Stimulated activated CD4-positive, alpha-beta T cell treated with anti-CD3 and anti-CD28 coated beads, Interleukin-15, amount 100 ng/mL, for 1 hour (primary cell): ENCODE data around the gene ABCA10.
"Not testable (repeated sequence)": the region's sequence is repeated elsewhere in the genome, so short reads cannot be mapped to it uniquely, and the experiment has no call there.

Experiments used
- DNase-seq, 2 donors: peaks; one replicate each; pipeline ENCODE4 v3.0.0-alpha.2; 2020; ENCODE audit warnings: low read depth in 1 of 2, low spot score in 1 of 2

The ABCA10 gene

DNA sequence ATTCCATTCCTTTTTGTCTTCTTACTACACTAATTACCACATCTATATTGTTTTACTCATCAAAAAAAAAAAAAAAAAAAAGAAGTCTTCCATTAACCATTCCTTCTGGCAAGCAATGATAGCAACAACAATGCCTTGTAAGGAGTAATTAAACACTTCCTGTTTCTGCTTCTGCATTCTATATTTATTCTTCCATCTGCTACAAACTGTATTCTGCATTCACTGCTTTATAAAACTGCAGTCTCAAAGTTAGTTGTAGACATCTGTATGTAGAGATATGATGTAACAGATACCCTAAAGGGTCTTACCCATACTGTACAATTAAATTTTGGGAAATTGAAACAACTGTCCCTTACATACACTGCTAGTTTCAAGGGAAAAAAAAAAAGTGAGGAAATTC lies 58.2 kb downstream of the ABCA10 start:
- no peak for DNase-seq

DNA sequence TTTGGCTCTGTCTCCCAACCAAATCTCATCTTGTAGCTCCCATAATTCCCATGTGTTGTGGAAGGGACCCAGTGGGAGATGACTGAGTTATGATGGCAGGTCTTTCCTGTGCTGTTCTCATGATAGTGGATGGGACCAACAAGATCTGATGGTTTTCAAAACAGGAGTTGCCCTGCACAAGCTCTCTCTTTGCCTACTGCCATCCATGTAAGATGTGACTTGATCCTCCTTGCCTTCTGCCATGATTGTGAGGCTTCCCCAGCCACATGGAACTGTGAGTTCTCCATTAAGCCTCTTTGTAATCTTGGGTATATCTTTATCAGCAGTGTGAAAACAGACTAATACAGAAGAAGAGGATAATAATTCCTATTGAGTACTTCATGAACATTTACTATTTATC lies 60.0 kb downstream of the ABCA10 start:
- DNase-seq, result not testable (repeated sequence)

DNA sequence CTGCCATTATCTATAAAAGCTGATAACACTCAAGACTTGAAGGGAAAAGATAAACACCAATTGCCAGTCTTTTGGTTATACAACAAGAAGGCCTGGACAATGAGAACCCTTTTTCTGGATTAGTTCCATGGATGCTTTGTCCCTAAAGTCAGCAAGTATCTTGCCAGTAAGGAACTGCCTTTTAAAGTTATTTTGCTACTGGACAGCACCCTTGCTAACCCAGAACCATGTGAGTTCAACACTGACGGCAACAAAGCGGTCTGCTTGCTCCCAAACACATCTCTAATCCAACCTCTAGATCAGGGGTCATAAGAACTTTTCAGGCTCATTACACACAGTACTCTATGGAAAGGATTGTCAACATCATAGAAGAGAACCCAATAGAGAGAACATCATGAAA lies 61.7 kb downstream of the ABCA10 start:
- DNase-seq, result no peak

DNA sequence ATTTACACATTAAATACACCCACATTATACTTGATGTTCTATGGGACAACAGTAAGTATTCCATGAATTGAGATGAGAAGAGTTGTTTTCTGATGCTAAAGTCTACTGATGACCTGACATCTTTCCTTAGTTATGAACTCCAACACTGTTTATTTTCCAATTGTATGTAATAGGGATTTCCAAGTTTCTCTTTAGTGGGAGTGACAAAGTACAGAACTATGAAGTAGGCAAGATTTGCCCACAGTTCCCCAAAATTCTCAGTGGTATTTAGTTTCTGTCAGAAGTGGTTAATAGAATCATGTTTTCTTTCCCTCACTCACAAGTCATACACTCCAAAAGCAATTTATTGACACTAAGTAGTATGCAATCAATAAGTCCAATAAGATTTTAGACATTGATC lies 64.4 kb downstream of the ABCA10 start:
- DNase-seq, result no peak

DNA sequence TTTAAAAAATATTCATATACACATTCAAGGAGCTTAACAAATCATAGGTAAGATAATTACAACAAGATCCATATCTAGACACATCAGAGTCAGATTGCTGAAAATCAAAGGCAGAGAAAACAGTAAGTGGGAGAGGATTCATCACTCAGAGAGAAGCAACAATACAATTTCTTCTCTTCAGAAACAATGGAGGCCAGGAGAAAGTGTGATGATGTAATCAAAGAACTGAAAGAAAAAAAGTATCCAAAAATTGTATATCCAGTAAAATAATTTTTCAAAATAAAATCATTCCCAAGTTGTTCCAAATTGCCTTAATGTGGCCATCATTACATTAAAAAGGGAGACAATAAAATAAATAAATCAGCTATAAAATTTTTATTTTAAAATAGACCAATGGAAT lies 69.2 kb downstream of the ABCA10 start:
- DNase-seq, result no peak

DNA sequence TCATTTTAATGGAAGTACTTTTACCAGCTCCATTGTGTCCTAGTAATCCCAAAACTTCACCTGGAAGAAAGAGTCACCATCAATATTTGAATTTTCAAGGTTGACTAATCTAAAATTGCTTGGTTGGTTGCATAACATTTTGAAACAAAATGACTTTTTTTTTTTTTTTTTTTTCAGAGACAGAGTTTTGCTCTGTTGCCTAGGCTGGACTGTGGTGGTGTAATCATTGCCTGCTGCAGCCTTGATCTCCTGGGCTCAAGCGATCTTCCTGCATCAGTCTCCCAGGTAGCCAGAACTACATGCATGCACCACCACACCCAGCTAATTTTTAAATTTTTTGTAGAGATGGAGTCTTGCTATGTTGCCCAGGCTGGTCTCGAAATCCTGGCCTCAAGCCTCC lies 74.4 kb downstream of the ABCA10 start:
- DNase-seq, result no peak

DNA sequence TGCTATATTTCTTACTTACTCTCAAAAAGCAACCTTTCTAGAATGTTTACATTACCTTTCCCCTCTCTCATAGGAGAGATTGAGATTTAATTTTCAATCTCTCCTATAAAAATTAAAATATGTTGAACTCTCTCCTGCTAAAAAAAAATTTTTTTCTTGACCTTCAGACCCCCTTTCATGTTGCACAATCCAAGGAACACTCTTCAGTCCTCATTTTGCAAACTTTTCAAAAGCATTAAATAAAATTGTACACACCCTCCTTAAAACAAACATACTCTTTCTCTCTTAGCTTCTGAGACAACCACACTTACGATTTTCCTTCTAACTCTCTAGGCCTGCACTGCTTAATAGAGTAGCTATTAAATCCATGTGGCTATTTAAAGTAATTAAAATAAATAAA lies 78.3 kb downstream of the ABCA10 start:
- no peak for DNase-seq

DNA sequence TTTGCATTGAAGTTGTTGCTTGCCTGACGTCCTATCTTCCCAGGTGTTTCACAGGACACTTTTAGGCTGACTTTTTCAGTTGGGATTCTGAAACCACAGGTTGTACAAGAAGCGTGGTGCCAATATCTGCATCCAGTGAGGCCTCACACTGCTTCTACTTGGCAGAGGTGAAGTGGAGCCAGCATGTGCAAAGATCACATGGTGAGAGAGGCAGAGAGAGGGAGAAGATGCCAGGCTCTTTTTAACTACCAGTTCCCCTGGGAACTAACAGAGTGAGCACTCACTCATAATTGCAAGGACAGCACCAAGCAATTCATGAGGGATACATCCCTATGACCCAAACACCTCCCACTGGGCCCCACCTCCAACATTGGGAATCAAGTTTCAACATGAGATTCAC lies 81.2 kb downstream of the ABCA10 start:
- DNase-seq, result no peak

DNA sequence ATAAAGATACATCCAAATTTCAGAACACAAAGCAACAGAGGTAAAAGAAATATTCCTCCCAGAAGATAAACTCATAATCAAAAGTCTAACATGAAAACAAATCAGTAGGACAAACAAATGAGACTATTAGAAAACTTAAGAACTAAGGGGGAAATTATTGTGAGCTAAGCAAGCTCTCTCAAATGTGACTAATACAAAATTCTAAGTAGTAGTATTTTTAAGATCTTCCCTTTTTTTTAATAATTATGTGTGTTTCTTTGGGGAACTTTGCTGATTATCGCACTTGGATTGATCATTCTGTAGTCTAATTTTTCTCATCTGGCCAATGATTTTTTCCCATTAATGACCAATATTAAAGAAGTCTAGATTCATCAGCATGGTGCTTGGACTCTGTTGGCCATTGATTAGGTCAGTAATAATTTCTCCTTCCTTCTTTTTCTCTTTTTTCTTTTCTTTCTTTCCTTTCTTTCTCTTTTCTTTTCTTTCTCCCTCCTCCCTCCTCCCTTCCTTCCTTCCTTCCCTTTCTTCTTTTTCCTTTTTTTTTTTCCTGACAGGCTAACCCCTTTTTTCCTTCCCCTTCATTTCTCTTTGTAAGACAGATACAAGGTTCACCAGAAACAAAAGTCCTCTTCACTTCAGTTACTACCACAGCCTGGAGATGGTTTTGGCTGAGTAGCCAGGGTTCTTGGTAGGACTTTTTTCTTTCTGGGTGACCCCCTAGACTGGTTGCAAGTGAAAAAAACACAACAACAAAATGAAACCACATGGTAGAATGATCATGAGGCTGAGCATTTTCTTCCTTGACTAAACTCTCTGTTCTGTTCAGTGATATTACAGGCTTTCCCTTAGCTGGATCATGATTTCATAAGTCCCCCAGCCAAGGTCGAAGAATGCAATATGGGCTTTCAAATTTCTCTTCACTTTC lies 84.0 kb downstream of the ABCA10 start:
- DNase-seq, result no peak

DNA sequence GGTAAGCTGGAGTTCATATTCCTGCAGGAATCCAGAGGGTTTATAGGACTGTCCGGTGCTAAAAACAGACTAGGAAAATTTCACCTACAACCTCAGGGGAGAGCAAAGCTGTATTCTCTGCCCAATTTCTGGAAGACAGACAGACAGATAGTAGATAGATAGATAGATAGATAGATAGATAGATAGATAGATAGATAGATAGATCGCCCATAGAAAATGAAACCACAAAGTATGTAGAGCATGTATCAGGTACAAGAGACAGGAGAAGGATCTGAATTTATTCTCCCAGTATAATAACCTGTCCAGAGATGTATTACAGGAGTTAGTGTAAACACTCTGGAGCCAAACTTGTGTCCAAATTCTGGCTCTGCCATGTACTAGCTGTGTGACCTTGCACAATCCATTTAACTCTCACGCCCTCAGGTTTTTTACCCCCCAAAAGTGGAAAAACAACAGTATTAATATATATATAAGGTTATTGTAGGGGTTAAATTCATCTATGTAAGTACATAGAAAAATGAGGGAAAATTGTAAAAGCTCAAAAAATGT lies 84.9 kb downstream of the ABCA10 start:
- DNase-seq, result no peak

DNA sequence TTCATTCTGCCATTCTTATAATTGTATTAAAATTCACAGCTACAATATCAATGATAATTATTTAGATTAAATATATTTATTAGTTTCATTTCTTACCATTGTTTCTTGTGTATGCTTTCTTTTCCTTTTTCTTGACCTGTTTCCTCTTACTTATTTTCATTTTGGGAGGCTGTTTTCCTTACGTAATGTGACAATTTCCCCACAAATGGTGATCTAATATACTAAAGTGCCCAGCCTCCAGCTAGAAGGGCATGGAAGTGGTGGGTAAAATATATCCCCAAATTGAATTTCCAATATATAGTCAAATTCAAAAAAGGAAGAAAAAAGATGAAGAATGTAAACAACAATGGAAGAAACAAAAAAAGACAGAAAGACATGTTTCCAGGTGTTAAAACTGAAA lies 85.5 kb downstream of the ABCA10 start:
- no peak for DNase-seq

DNA sequence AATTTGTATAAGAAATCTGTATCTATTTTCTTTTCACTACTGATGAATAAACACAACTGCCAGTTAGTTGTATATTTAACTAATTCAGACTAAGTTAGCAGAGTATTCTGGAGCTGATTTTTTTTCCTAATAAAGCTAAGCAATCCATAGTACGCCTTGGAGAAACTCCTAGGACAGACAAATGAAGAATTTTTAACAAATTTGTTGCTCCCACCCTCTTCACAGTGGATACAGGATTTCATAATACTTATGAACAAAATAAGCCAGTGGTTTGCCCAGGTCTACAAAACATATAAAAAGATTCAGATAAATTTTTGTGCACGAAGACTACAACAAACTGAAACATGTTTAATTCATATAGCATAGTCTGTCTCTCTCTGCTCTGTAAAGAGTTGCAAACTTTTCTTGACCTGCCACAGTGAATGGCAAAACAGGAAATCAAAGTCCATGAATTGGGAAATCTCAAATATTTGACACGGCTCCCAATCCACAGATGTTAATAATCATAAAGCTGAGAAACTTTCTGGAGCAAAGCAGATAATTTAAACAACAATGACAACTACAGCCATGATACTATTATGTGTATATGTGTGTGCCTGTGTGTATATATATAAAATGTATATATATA lies 86.3 kb downstream of the ABCA10 start:
- no peak for DNase-seq

DNA sequence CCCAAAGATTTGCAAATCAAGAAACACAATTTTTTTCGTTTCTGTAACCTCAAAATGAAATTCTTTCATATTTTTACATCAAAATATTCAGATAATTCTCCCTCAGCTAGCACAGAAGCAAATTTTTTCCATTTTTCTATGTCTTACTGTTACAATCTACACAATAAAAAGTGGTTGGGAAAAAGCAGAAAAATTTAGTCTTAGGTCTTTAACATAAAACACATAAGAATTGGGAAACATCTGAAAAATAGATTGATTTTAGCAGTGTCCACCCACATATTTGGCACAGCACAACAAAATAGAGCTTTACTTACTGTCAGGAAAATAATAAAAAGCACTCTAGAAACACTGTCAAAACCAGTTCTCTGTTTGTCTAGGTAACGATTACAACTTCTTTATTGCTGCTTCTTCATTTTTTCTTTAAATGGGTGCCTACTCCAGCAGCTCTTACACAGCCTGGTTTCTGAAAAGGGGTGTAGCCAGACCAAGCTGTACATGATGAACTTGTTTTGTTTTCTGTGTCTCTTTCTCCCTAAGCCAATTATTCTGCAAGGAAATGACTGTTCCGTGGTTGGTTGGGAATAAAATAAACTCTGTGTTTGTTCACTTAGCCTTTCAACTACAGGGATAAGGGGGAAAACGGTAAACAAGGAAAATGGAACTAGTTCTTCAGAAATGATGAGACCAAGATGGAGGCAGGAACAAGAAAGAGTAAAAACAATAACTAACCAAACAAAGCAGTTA lies 87.0 kb downstream of the ABCA10 start, which contains the start of gene ABCA6:
ABCA6 (minus strand) TSS at position 465 of the 744 bp plus-strand sequence. CDS start 1,192 bp downstream, outside the sequence.
- no peak for DNase-seq

DNA sequence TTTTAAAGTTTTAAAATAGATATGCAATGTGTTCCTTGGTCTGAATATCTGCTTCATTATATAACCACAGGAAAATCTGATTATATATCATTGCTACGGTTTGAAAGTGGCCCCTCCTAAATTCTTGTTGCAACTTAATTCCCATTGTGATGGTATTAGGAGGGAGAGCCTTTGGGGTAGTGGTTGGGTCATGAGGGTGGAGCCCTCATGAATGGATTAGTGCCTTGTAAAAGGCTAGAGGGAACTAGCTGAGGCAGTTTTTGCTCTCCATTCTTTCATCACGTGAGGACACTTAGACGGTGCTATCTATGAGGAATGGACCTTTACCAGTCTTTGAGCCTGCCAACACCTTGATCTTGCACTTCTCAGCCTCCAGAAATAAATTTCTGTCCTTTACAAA lies 94.5 kb downstream of the ABCA10 start:
- DNase-seq, result no peak

DNA sequence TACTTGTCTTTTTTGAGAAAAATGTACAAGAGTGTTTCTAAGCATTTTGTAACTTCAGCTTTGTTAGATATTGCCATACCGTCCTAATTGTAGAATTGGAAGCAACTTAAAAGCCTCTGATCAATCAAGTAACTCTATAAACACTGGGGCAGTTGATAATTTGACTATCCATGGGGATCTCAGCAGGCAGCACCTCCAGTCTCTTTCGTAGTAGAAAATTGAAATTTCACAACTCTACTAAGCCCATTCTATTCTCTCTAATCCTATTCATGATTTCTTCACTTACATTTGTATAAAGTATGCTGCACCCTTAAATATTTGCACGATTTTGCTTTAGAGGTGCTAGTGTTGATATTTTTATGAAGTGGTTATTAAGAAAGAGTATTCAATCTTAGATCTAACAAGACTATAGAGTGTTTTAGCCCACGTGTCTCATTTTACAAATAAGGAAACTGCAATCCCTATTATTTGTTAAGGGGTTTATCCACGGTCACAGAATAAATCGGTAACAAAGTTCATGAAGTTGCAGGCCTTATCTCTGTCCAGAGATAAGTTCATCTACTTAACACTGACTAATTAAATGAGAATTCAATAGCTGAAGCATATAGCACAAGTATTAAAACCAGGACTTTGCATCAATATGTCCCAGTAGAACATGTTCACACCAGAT lies 97.9 kb downstream of the ABCA10 start:
- DNase-seq, result no peak

DNA sequence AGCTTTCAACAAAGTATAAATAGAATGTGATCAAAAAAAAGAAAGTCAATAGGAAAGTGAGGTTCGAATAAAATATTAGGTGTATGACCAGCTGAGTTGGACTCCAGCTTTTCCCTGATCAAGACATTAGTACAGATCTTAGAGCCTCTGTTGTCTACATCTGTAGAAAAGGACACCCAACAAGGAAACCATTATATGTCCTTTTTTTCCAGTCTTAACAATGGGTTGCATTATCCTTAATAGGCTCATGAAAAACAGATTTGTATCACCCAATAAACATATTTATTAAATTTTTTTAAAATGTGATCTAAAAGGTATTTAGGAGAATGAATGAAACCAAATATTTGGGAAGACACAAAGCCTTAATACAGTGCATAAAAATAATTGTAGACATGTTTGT lies 105.0 kb downstream of the ABCA10 start:
- DNase-seq, result no peak

DNA sequence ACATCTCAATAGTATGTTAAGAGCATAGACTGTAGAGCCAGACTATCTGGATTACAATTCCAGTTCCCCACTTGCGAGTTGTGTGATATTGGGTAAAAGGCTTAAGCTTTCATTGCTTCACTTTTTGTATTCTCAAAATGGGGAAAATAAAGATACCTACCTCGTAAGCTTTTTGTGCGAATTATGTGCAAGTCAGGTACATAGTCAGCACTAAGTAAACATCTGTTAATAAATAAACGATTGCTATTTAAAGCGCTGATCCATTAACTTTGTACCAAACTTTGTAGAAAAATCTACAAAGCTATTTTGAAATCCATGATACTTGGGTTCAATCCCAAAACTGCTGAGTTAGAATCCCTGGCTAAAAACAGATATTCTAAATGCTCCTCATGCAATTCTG lies 106.6 kb downstream of the ABCA10 start:
- no peak for DNase-seq

DNA sequence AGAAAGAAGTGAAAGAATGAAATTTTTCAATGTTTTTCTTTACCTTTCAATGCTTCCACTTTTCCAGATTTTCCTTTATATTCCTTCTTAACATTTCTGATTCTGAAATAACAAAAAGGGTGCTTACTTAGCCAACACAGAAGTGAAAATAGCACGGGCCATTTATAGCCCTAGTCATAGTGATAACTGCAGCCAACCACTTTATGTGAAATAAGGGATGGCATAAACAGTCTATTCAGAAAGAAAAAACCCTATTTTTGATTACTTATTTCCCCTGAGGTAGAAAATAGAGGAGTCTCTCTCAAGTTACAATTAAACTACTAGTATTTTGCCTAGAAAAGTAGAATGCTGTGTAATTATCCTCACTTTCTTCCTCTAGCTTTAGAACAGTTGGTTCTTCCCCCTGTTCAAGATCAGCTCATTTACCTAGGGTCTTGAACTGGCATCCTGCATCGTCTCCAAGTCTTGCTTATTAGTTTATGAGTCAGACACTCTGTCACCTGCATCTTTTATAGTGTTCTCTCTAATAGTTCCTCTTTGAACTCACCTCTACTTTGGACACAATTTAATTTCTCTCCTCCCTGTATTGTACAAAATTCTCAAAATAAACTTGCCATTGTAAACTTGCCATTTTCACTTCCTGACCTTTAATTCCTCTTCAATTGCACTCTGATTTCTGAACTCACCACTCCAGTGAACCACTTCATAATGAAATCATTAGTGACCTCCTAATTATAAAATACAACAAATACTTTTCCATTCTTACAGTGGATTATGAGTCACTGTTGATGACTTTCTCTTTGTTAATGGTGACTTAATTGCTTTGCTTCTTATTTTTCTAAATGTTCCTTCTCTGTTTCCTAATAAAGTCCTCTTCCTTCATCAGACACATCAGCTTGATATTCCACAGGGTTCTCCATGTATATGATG lies 110.5 kb downstream of the ABCA10 start:
- no peak for DNase-seq

DNA sequence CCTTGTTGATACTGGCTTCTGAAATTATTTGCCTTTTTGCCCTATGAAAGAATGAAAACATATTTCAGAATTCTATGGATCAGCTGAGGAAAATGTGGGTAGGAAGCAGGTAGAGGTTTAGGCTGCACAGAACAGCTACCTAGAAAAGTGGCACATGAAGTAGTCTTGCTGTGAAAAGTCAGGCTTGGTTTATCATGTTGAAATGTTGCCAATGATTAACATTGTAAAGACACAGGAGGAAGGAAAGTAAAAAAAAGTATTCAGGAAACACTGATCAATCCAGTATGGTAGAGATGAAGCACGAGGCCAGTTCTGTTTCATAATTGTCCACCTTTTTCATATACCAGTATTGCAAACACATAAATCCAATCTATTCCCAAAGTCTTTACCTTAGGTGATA lies 116.8 kb downstream of the ABCA10 start:
- no peak for DNase-seq
